ENCODE measurements around the gene SOX1. TPM values are rescaled to one million over a fixed set of nuclear protein-coding genes. Genes with fewer than 3 reads are reported as not detected.

Gene SOX1
- total RNA-seq, 2 donors from 2014 or later = not detected

GRCh38 chr13:112063807-112064206, 3.1 kb upstream of the SOX1 start:
- Histone ChIP-seq H3K4me1 (peaks cover 10% of the 10 kb centered on the region), H3K27ac (no peak overlapping the region), H3K36me3 (replicated peaks in 1 of 2; ENCODE audit: insufficient read depth in 1 of 2, low read depth in 2 of 2) (no peaks in the 10 kb centered on the region), H3K27me3 (peaks cover 0 to 20% of the 10 kb centered on the region in 2 donors), H3K4me3 (no peak overlapping the region), H3K9me3 (no peaks in the 10 kb centered on the region)
- intact Hi-C loops (cut with DNase I) = no loop called here
- WGBS, 2 donors = 14 to 16% methylated on average over 2 of the region's 2 CpGs
- TF ChIP-seq POLR2A (IDR thresholded peaks at IDR 0.05) = no peak
- ATAC-seq = no peak
- DNase-seq = no peak

- intact Hi-C loops (cut with DNase I) = no loop called here
- Histone ChIP-seq H3K27me3 (peaks cover 0 to 25% of the 10 kb centered on the region in 2 donors), H3K4me3 (no peak overlapping the region), H3K36me3 (replicated peaks in 1 of 2; ENCODE audit: insufficient read depth in 1 of 2, low read depth in 2 of 2) (no peaks in the 10 kb centered on the region), H3K9me3 (no peaks in the 10 kb centered on the region), H3K4me1 (peaks cover 13% of the 10 kb centered on the region), H3K27ac (no peak overlapping the region)
- DNase-seq (no peak), ATAC-seq (no peak)
- TF ChIP-seq POLR2A (IDR thresholded peaks at IDR 0.05) (no peak), CTCF (IDR thresholded peaks at IDR 0.05) (no peak)
- 5 to 9% methylated on average over 7 of the region's 7 CpGs for WGBS, 2 donors
Observed at GRCh38 chr13:112064222-112064621, 2.7 kb upstream of the SOX1 start.

- DNase-seq (no peak), ATAC-seq (no peak)
- H3K36me3 ChIP-seq (replicated peaks in 1 of 2; ENCODE audit: insufficient read depth in 1 of 2, low read depth in 2 of 2) = no peaks in the 10 kb centered on the region
- H3K27ac ChIP-seq = no peak overlapping the region
- no peaks in the 10 kb centered on the region for H3K9me3 ChIP-seq
- H3K4me3 ChIP-seq = no peak overlapping the region
- WGBS, 2 donors = 1 to 4% methylated on average over 10 to 11 of the region's 11 CpGs
- TF ChIP-seq CTCF (IDR thresholded peaks at IDR 0.05) (no peak), POLR2A (IDR thresholded peaks at IDR 0.05) (no peak)
- H3K27me3 ChIP-seq = peaks cover 0 to 28% of the 10 kb centered on the region in 2 donors
- intact Hi-C loops (cut with DNase I) = no loop called here
- peaks cover 13% of the 10 kb centered on the region for H3K4me1 ChIP-seq
Observed at GRCh38 chr13:112065521-112065866, 1.5 kb upstream of the SOX1 start.

- no peak for TF ChIP-seq POLR2A (IDR thresholded peaks at IDR 0.05)
- TF ChIP-seq CTCF (IDR thresholded peaks at IDR 0.05) = no peak
- intact Hi-C loops (cut with DNase I) = no loop called here
- Histone ChIP-seq H3K9me3 (no peaks in the 10 kb centered on the region), H3K36me3 (replicated peaks in 1 of 2; ENCODE audit: insufficient read depth in 1 of 2, low read depth in 2 of 2) (no peaks in the 10 kb centered on the region), H3K27me3 (peaks cover 0 to 29% of the 10 kb centered on the region in 2 donors), H3K27ac (no peak overlapping the region), H3K4me1 (peaks cover 13% of the 10 kb centered on the region), H3K4me3 (no peak overlapping the region)
- no peak for ATAC-seq
- whole genome bisulfite sequencing, 2 donors = 4 to 5% methylated on average over 33 to 48 of the region's 48 CpGs
- no peak for DNase-seq
Observed at GRCh38 chr13:112065867-112066623, 904 bp upstream of the SOX1 start.

GRCh38 chr13:112066624-112067004, 335 bp upstream of the SOX1 start:
- H3K36me3 ChIP-seq (replicated peaks in 1 of 2; ENCODE audit: insufficient read depth in 1 of 2, low read depth in 2 of 2) = no peaks in the 10 kb centered on the region
- DNase-seq (peak in 3 of 4 donors; percentile 24 to 44 (median 29)), ATAC-seq (peak; percentile 38)
- intact Hi-C loops (cut with DNase I) = no loop called here
- no peak overlapping the region for H3K4me3 ChIP-seq
- H3K27me3 ChIP-seq = peaks cover 0 to 31% of the 10 kb centered on the region in 2 donors
- H3K27ac ChIP-seq = no peak overlapping the region
- peaks cover 13% of the 10 kb centered on the region for H3K4me1 ChIP-seq
- 0 to 1% methylated on average over 7 to 47 of the region's 56 CpGs for WGBS, 2 donors
- TF ChIP-seq CTCF (IDR thresholded peaks at IDR 0.05) (no peak), POLR2A (IDR thresholded peaks at IDR 0.05) (no peak)
- no peaks in the 10 kb centered on the region for H3K9me3 ChIP-seq

Measured in body of pancreas (tissue), 4 donors.